ENCODE data around the gene PSMD1.

PSMD1 gene

GRCh38 chr2:231049286-231050017 lies 7.2 kb upstream of the PSMD1 start:
- no peak overlapping the region for H2BK15ac ChIP-seq (replicated peaks; ENCODE audit: low read depth)
- H3K27me3 ChIP-seq (ENCODE audit: insufficient read depth, low read length, poor library complexity): peaks cover 1% of the 10 kb centered on the region
- H3K27ac ChIP-seq (ENCODE audit: low read depth, low read length): no peak overlapping the region
- no peak overlapping the region for H2AK5ac ChIP-seq (ENCODE audit: low read length)
- H3K56ac ChIP-seq (ENCODE audit: low read length): no peak overlapping the region
- H3K36me3 ChIP-seq (ENCODE audit: control insufficient read depth, insufficient read depth, low read length): no peaks in the 10 kb centered on the region
- no peak overlapping the region for H3K4me3 ChIP-seq (ENCODE audit: low read length)
- no CpG with 5 or more reads among the region's 12 CpGs for WGBS (ENCODE audit: extremely low coverage, insufficient coverage, low lambda C conversion rate)
- DNase-seq: no peak
- H4K5ac ChIP-seq (ENCODE audit: low read length): no peak overlapping the region
- no peak overlapping the region for H2BK5ac ChIP-seq (ENCODE audit: low read length)
- H4K8ac ChIP-seq (ENCODE audit: low read depth, low read length): no peak overlapping the region
- no peak overlapping the region for H3K4me2 ChIP-seq (ENCODE audit: low read length)
- H3K79me1 ChIP-seq (ENCODE audit: low read length): no peaks in the 10 kb centered on the region
- H3K23ac ChIP-seq (ENCODE audit: low read length): no peak overlapping the region
- H3K4ac ChIP-seq (ENCODE audit: low read depth, low read length): no peak overlapping the region
- no peak overlapping the region for H3K9ac ChIP-seq (ENCODE audit: low read length)
- H2BK120ac ChIP-seq (ENCODE audit: low read depth, low read length): no peak overlapping the region
- H3K18ac ChIP-seq (ENCODE audit: low read length): no peak overlapping the region
- H3K79me2 ChIP-seq (ENCODE audit: control insufficient read depth, insufficient read depth, low read length): no peaks in the 10 kb centered on the region
- H3K4me1 ChIP-seq (ENCODE audit: control insufficient read depth, low read depth, low read length): peaks cover 2% of the 10 kb centered on the region

GRCh38 chr2:231050018-231050901 lies 6.4 kb upstream of the PSMD1 start:
- WGBS (ENCODE audit: extremely low coverage, insufficient coverage, low lambda C conversion rate): no CpG with 5 or more reads among the region's 9 CpGs
- H3K27ac ChIP-seq (ENCODE audit: low read depth, low read length): no peak overlapping the region
- peaks cover 1% of the 10 kb centered on the region for H3K27me3 ChIP-seq (ENCODE audit: insufficient read depth, low read length, poor library complexity)
- H3K4me1 ChIP-seq (ENCODE audit: control insufficient read depth, low read depth, low read length): peaks cover 2% of the 10 kb centered on the region
- H3K4me3 ChIP-seq (ENCODE audit: low read length): no peak overlapping the region
- H3K4me2 ChIP-seq (ENCODE audit: low read length): no peak overlapping the region
- H3K9ac ChIP-seq (ENCODE audit: low read length): no peak overlapping the region
- no peak overlapping the region for H3K18ac ChIP-seq (ENCODE audit: low read length)
- no peak overlapping the region for H4K8ac ChIP-seq (ENCODE audit: low read depth, low read length)
- no peak overlapping the region for H3K56ac ChIP-seq (ENCODE audit: low read length)
- no peak overlapping the region for H2AK5ac ChIP-seq (ENCODE audit: low read length)
- no peak overlapping the region for H2BK15ac ChIP-seq (replicated peaks; ENCODE audit: low read depth)
- H4K5ac ChIP-seq (ENCODE audit: low read length): no peak overlapping the region
- no peak overlapping the region for H3K23ac ChIP-seq (ENCODE audit: low read length)
- H3K79me1 ChIP-seq (ENCODE audit: low read length): no peaks in the 10 kb centered on the region
- H2BK120ac ChIP-seq (ENCODE audit: low read depth, low read length): no peak overlapping the region
- no peak overlapping the region for H3K4ac ChIP-seq (ENCODE audit: low read depth, low read length)
- no peaks in the 10 kb centered on the region for H3K36me3 ChIP-seq (ENCODE audit: control insufficient read depth, insufficient read depth, low read length)
- no peaks in the 10 kb centered on the region for H3K79me2 ChIP-seq (ENCODE audit: control insufficient read depth, insufficient read depth, low read length)
- no peak overlapping the region for H2BK5ac ChIP-seq (ENCODE audit: low read length)
- no peak for DNase-seq

DNA sequence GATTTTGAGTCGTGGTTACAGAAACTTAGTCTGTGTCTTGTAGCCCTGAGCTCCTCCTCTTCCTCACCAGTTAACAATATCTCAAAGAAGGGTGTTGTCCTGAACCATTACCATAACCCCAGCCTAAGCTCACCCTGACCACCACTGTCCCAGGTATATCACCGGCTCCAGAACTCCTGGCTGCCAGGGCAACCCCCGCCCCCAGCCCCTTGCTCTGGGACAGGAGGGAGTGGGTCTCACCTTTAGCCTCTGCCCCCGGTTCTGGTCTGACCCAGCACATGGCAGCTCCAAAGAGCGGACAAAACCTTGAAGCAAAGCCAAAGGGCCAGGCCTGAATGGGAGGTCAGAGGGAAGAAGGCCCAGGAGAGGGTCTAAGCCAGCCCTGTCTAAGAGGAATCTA lies 5.6 kb upstream of the PSMD1 start:
- Histone ChIP-seq H3K36me3 (ENCODE audit: control insufficient read depth, insufficient read depth, low read length) (no peaks in the 10 kb centered on the region), H3K79me2 (ENCODE audit: control insufficient read depth, insufficient read depth, low read length) (no peaks in the 10 kb centered on the region), H3K9ac (ENCODE audit: low read length) (no peak overlapping the region), H2BK5ac (ENCODE audit: low read length) (no peak overlapping the region), H2AK5ac (ENCODE audit: low read length) (no peak overlapping the region), H3K4ac (ENCODE audit: low read depth, low read length) (no peak overlapping the region), H2BK120ac (ENCODE audit: low read depth, low read length) (no peak overlapping the region), H4K5ac (ENCODE audit: low read length) (no peak overlapping the region), H3K27ac (ENCODE audit: low read depth, low read length) (no peak overlapping the region), H3K4me1 (ENCODE audit: control insufficient read depth, low read depth, low read length) (peaks cover 2% of the 10 kb centered on the region), H2BK15ac (replicated peaks; ENCODE audit: low read depth) (no peak overlapping the region), H3K56ac (ENCODE audit: low read length) (no peak overlapping the region), H3K23ac (ENCODE audit: low read length) (no peak overlapping the region), H3K18ac (ENCODE audit: low read length) (no peak overlapping the region), H3K27me3 (ENCODE audit: insufficient read depth, low read length, poor library complexity) (peaks cover 1% of the 10 kb centered on the region), H4K8ac (ENCODE audit: low read depth, low read length) (no peak overlapping the region), H3K4me3 (ENCODE audit: low read length) (no peak overlapping the region), H3K79me1 (ENCODE audit: low read length) (no peaks in the 10 kb centered on the region), H3K4me2 (ENCODE audit: low read length) (no peak overlapping the region)
- no peak for DNase-seq
- WGBS (ENCODE audit: extremely low coverage, insufficient coverage, low lambda C conversion rate): no CpG with 5 or more reads among the region's 5 CpGs

DNA sequence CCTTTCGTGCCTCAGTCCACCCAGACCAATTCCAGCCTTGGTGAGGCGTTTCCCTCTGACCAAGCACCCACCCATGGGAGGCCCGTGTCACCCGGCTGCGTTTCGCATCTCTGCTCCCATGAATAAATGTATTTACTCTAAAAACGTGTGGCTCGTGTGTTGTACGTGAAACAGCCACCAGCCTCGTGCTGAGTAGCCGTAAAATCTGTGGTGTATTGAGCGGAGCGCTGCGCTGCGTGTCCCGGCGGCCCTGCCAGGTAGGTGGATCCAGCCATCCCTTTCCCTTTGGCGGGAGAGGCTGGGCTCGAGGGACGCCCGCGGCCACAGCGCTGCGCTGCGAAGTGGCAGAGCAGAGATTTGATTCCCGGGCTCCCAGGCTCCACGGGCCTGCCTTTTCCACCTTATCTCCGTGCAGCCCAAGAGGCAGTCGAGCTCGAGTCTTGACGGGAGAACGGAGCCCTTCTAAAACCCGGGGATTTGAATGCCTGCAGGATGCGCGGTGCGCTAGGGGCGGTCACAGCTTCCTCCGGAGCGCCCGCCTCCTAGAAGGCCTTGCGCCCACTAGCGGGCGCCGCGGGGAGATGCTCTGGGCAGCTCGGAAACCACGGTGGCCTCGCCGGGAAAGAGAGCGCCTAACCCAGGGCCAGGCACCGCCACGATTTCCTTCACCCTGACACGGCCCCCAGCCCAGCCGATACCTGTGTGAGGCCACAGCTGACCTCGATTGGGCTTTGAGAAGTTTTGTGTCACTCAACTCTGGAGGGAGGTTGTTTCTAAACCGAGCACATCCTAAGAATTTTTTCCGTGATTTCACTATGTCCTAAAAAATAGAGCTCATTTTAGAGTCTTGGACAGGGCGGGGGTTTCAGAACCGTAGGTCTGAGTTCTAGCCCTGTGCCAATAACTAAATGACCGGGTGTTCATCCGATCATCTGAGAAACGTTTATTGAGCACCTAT lies 3.9 kb upstream of the PSMD1 start:
- no CpG with 5 or more reads among the region's 62 CpGs for WGBS (ENCODE audit: extremely low coverage, insufficient coverage, low lambda C conversion rate)
- no peak overlapping the region for H2BK120ac ChIP-seq (ENCODE audit: low read depth, low read length)

GRCh38 chr2:231053846-231054245 lies 2.8 kb upstream of the PSMD1 start:
- no peak overlapping the region for H3K23ac ChIP-seq (ENCODE audit: low read length)
- DNase-seq: no peak
- no peak overlapping the region for H3K18ac ChIP-seq (ENCODE audit: low read length)
- H2BK120ac ChIP-seq (ENCODE audit: low read depth, low read length): no peak overlapping the region
- H3K4me2 ChIP-seq (ENCODE audit: low read length): no peak overlapping the region
- H2AK5ac ChIP-seq (ENCODE audit: low read length): no peak overlapping the region
- H3K4me1 ChIP-seq (ENCODE audit: control insufficient read depth, low read depth, low read length): peaks cover 5% of the 10 kb centered on the region
- no peak overlapping the region for H3K4me3 ChIP-seq (ENCODE audit: low read length)
- peaks cover 1% of the 10 kb centered on the region for H3K27me3 ChIP-seq (ENCODE audit: insufficient read depth, low read length, poor library complexity)
- H3K36me3 ChIP-seq (ENCODE audit: control insufficient read depth, insufficient read depth, low read length): no peaks in the 10 kb centered on the region
- no peak overlapping the region for H4K5ac ChIP-seq (ENCODE audit: low read length)
- peaks cover 21% of the 10 kb centered on the region for H3K79me2 ChIP-seq (ENCODE audit: control insufficient read depth, insufficient read depth, low read length)
- H2BK15ac ChIP-seq (replicated peaks; ENCODE audit: low read depth): no peak overlapping the region
- no peak overlapping the region for H4K8ac ChIP-seq (ENCODE audit: low read depth, low read length)
- peaks cover 6% of the 10 kb centered on the region for H3K79me1 ChIP-seq (ENCODE audit: low read length)
- no peak overlapping the region for H2BK5ac ChIP-seq (ENCODE audit: low read length)
- no peak overlapping the region for H3K56ac ChIP-seq (ENCODE audit: low read length)
- H3K27ac ChIP-seq (ENCODE audit: low read depth, low read length): no peak overlapping the region
- no CpG with 5 or more reads among the region's 6 CpGs for WGBS (ENCODE audit: extremely low coverage, insufficient coverage, low lambda C conversion rate)
- H3K4ac ChIP-seq (ENCODE audit: low read depth, low read length): no peak overlapping the region
- H3K9ac ChIP-seq (ENCODE audit: low read length): no peak overlapping the region

More for the DNA sequence above, 3.9 kb upstream of the PSMD1 start:
- H3K79me1 ChIP-seq (ENCODE audit: low read length): peaks cover 4% of the 10 kb centered on the region
- H2BK5ac ChIP-seq (ENCODE audit: low read length): no peak overlapping the region
- no peaks in the 10 kb centered on the region for H3K36me3 ChIP-seq (ENCODE audit: control insufficient read depth, insufficient read depth, low read length)
- H3K56ac ChIP-seq (ENCODE audit: low read length): peak overlapping the region; percentile 86
- no peak overlapping the region for H4K5ac ChIP-seq (ENCODE audit: low read length)
- peaks cover 10% of the 10 kb centered on the region for H3K79me2 ChIP-seq (ENCODE audit: control insufficient read depth, insufficient read depth, low read length)
- H3K23ac ChIP-seq (ENCODE audit: low read length): no peak overlapping the region
- no peak overlapping the region for H3K18ac ChIP-seq (ENCODE audit: low read length)
- no peak overlapping the region for H4K8ac ChIP-seq (ENCODE audit: low read depth, low read length)
- no peak overlapping the region for H2AK5ac ChIP-seq (ENCODE audit: low read length)
- H3K4me3 ChIP-seq (ENCODE audit: low read length): peak overlapping the region; percentile 42
- H3K4me1 ChIP-seq (ENCODE audit: control insufficient read depth, low read depth, low read length): peaks cover 2% of the 10 kb centered on the region
- no peak overlapping the region for H3K4ac ChIP-seq (ENCODE audit: low read depth, low read length)
- H3K27me3 ChIP-seq (ENCODE audit: insufficient read depth, low read length, poor library complexity): peaks cover 1% of the 10 kb centered on the region
- no peak overlapping the region for H2BK15ac ChIP-seq (replicated peaks; ENCODE audit: low read depth)
- H3K9ac ChIP-seq (ENCODE audit: low read length): peak overlapping the region; percentile 71
- no peak overlapping the region for H3K27ac ChIP-seq (ENCODE audit: low read depth, low read length)
- H3K4me2 ChIP-seq (ENCODE audit: low read length): peak overlapping the region; percentile 83
- DNase-seq: peak; percentile 93
